HEK293 (cell line): ENCODE data around the gene RHBG.

Source experiments
- CTCF ChIA-PET: fragments of 350-600 bp; formaldehyde crosslinking; extraction: SDS; loops from one replicate; lab custom pipeline; 2021; ENCODE audit warnings: antibody characterized with exemption; lab: Yijun Ruan, JAX
- POLR2A ChIA-PET: fragments of 300-600 bp; formaldehyde crosslinking; extraction: SDS; loops from one replicate; lab custom pipeline; 2020; ENCODE audit warnings: antibody characterized with exemption, inconsistent platforms; lab: Yijun Ruan, JAX
- H3K27ac ChIP-seq: fragments of 200-500 bp; sonication (Bioruptor generic); 2 replicates; pipeline ENCODE4 v1.5.1; 2014; ENCODE audit warnings: low read depth, low read length, control low read depth, inconsistent platforms; ENCODE audit errors: extremely low read depth
- H3K36me3 ChIP-seq, 2 experiments: fragments of 200-500 bp in 1 of 2; sonication (Bioruptor generic) in 1 of 2; 1 replicate in 1 of 2; 2 replicates in 1 of 2; pipeline ENCODE4 v1.5.1; 2014 to 2017; ENCODE audit warnings: inconsistent platforms in 2 of 2, low read length in 2 of 2; ENCODE audit not compliant: control insufficient read depth in 2 of 2, insufficient read depth in 1 of 2
- H3K4me1 ChIP-seq: fragments of 200-500 bp; sonication (Bioruptor generic); 2 replicates; pipeline ENCODE4 v1.5.1; 2014; ENCODE audit warnings: mild to moderate bottlenecking, low read length, inconsistent platforms; ENCODE audit not compliant: control insufficient read depth, insufficient read depth
- H3K4me3 ChIP-seq: 2 replicates; pipeline ENCODE4 v1.5.1; 2011; ENCODE audit warnings: low read depth, mild to moderate bottlenecking, control low read depth, low read length, moderate library complexity
- H3K9me3 ChIP-seq: fragments of 200-500 bp; sonication (Bioruptor generic); 2 replicates; pipeline ENCODE4 v1.5.1; 2014; ENCODE audit warnings: low read depth, low read length, inconsistent platforms; ENCODE audit not compliant: control insufficient read depth, insufficient read depth
- GLI4 ChIP-seq: fragments of 450-650 bp; formaldehyde crosslinking; IDR thresholded peaks from 2 replicates; pipeline ENCODE4 v1.5.1; 2016; ENCODE audit warnings: missing biosample characterization, missing genetic modification characterization
- PRDM1 ChIP-seq: fragments of 450-650 bp; formaldehyde crosslinking; IDR thresholded peaks from 2 replicates; pipeline ENCODE4; 2016; ENCODE audit warnings: missing biosample characterization, missing genetic modification characterization
- SCRT1 ChIP-seq: fragments of 450-650 bp; formaldehyde crosslinking; IDR thresholded peaks from 2 replicates; pipeline ENCODE4 v1.5.1; 2016; ENCODE audit warnings: missing biosample characterization, missing genetic modification characterization, borderline replicate concordance
- SP2 ChIP-seq: fragments of 450-650 bp; formaldehyde crosslinking; IDR thresholded peaks from 2 replicates; pipeline ENCODE4 v1.5.1; 2016; ENCODE audit warnings: missing biosample characterization, missing genetic modification characterization
- ZBTB21 ChIP-seq: fragments of 450-650 bp; formaldehyde crosslinking; IDR thresholded peaks from 2 replicates; pipeline ENCODE4 v1.5.1; 2017; ENCODE audit warnings: missing biosample characterization, missing genetic modification characterization
- ZFP41 ChIP-seq: fragments of 450-650 bp; formaldehyde crosslinking; IDR thresholded peaks from 2 replicates; pipeline ENCODE4 v1.5.1; 2016; ENCODE audit warnings: missing biosample characterization, missing genetic modification characterization, borderline replicate concordance
- ZFP69B ChIP-seq: fragments of 450-650 bp; formaldehyde crosslinking; IDR thresholded peaks from 2 replicates; pipeline ENCODE4 v1.5.1; 2016; ENCODE audit warnings: missing biosample characterization, missing genetic modification characterization
- ZNF37A ChIP-seq: fragments of 450-650 bp; IDR thresholded peaks from 2 replicates; pipeline ENCODE4 v1.5.1; 2018; ENCODE audit warnings: missing biosample characterization, missing genetic modification characterization
- ZNF530 ChIP-seq: fragments of 450-650 bp; formaldehyde crosslinking; IDR thresholded peaks from 2 replicates; pipeline ENCODE4 v1.5.1; 2016; ENCODE audit warnings: low read depth, missing biosample characterization, missing genetic modification characterization
- ZNF548 ChIP-seq: fragments of 450-650 bp; formaldehyde crosslinking; IDR thresholded peaks from 2 replicates; pipeline ENCODE4 v1.5.1; 2016; ENCODE audit warnings: missing biosample characterization, missing genetic modification characterization
- ZNF571 ChIP-seq: fragments of 450-650 bp; formaldehyde crosslinking; IDR thresholded peaks from 2 replicates; pipeline ENCODE4 v1.5.0; 2017; ENCODE audit warnings: missing biosample characterization, missing genetic modification characterization
- ZNF660 ChIP-seq: fragments of 450-650 bp; IDR thresholded peaks from 2 replicates; pipeline ENCODE4 v1.5.1; 2018; ENCODE audit warnings: missing biosample characterization, mild to moderate bottlenecking, missing genetic modification characterization
- ZNF664 ChIP-seq: fragments of 450-650 bp; formaldehyde crosslinking; IDR thresholded peaks from 2 replicates; pipeline ENCODE4 v1.5.1; 2016; ENCODE audit warnings: missing biosample characterization, missing genetic modification characterization
- ZNF792 ChIP-seq: fragments of 450-650 bp; formaldehyde crosslinking; IDR thresholded peaks from 2 replicates; pipeline ENCODE4 v1.5.1; 2016; ENCODE audit warnings: missing biosample characterization, missing genetic modification characterization
- TF ChIP-seq, protein P1 (sequence below): fragments of 450-650 bp; formaldehyde crosslinking; IDR thresholded peaks from 2 replicates; pipeline ENCODE4 v1.5.1; 2016; ENCODE audit warnings: missing biosample characterization, missing genetic modification characterization
- TF ChIP-seq, protein P2 (sequence below): fragments of 450-650 bp; formaldehyde crosslinking; IDR thresholded peaks from 2 replicates; pipeline ENCODE4 v1.5.1; 2016; ENCODE audit warnings: missing biosample characterization, missing genetic modification characterization
- TF ChIP-seq, protein P3 (sequence below): fragments of 450-650 bp; formaldehyde crosslinking; IDR thresholded peaks from 2 replicates; pipeline ENCODE4 v1.5.1; 2016; ENCODE audit warnings: missing biosample characterization, missing genetic modification characterization
- TF ChIP-seq, protein P4 (sequence below): IDR thresholded peaks from 2 replicates; pipeline ENCODE4 v1.6.1; 2011; ENCODE audit warnings: mild to moderate bottlenecking, low read depth, low read length, borderline replicate concordance

The RHBG gene

DNA sequence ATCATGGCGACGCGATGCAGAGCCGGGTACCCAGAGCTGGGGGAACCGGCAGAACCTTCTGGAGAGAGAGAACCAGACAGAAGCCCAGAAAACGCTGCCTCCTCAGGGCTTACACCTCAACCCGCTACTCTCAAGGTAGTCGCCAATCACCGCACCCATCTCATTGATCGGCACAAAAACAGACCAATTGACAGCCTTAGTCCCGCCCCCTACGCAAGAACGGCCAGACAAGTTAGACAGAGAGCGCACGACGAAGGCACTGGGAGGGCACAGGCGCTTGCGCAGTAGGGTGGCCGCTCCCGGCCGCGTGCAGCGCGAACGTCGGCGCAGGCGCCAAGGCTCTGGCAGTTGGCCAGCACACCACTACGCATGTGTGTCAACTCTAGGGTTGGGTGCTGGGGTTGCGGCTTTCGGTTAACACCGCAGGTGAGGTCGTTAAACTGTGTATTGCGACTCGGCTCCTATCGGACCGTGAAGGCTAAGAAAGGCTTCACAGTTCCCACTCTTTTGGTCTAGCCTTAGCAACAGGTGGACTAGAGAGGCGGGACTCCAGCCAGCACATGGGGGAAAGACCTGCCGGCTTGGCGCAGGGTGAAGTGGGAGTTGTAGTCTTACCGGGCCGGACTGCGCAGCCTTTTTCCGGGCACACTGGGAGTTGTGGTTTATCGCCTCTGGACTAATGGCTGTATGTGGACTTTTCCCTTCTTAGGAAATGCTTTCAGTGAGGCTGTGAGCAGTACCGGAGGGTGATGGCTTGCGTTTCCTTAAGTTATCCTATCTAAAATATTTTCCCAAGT is 30.6 kb upstream of the RHBG start, which contains the start of the genes CCT3 and TSACC (continued):
- TF ChIP-seq, protein P1, sequence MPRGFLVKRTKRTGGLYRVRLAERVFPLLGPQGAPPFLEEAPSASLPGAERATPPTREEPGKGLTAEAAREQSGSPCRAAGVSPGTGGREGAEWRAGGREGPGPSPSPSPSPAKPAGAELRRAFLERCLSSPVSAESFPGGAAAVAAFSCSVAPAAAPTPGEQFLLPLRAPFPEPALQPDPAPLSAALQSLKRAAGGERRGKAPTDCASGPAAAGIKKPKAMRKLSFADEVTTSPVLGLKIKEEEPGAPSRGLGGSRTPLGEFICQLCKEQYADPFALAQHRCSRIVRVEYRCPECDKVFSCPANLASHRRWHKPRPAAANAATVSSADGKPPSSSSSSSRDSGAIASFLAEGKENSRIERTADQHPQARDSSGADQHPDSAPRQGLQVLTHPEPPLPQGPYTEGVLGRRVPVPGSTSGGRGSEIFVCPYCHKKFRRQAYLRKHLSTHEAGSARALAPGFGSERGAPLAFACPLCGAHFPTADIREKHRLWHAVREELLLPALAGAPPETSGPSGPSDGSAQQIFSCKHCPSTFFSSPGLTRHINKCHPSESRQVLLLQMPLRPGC (tag by site-specific recombination), result no peak
- TF ChIP-seq ZFP69B (tag by site-specific recombination) (0 out of 2 replicates have a peak, but pooled peaks have one; percentile 14), SP2 (tag by site-specific recombination) (peak; percentile 99), ZNF530 (tag by site-specific recombination) (no peak), ZNF37A (no peak), SCRT1 (tag by site-specific recombination) (peak; percentile 100), ZNF571 (no peak), ZNF548 (no peak), ZNF664 (tag by site-specific recombination) (peak; percentile 25; the same call in 1 of the 2 replicates)
- TF ChIP-seq, protein P2, sequence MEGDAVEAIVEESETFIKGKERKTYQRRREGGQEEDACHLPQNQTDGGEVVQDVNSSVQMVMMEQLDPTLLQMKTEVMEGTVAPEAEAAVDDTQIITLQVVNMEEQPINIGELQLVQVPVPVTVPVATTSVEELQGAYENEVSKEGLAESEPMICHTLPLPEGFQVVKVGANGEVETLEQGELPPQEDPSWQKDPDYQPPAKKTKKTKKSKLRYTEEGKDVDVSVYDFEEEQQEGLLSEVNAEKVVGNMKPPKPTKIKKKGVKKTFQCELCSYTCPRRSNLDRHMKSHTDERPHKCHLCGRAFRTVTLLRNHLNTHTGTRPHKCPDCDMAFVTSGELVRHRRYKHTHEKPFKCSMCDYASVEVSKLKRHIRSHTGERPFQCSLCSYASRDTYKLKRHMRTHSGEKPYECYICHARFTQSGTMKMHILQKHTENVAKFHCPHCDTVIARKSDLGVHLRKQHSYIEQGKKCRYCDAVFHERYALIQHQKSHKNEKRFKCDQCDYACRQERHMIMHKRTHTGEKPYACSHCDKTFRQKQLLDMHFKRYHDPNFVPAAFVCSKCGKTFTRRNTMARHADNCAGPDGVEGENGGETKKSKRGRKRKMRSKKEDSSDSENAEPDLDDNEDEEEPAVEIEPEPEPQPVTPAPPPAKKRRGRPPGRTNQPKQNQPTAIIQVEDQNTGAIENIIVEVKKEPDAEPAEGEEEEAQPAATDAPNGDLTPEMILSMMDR (tag by site-specific recombination), result no peak
- TF ChIP-seq, protein P3, sequence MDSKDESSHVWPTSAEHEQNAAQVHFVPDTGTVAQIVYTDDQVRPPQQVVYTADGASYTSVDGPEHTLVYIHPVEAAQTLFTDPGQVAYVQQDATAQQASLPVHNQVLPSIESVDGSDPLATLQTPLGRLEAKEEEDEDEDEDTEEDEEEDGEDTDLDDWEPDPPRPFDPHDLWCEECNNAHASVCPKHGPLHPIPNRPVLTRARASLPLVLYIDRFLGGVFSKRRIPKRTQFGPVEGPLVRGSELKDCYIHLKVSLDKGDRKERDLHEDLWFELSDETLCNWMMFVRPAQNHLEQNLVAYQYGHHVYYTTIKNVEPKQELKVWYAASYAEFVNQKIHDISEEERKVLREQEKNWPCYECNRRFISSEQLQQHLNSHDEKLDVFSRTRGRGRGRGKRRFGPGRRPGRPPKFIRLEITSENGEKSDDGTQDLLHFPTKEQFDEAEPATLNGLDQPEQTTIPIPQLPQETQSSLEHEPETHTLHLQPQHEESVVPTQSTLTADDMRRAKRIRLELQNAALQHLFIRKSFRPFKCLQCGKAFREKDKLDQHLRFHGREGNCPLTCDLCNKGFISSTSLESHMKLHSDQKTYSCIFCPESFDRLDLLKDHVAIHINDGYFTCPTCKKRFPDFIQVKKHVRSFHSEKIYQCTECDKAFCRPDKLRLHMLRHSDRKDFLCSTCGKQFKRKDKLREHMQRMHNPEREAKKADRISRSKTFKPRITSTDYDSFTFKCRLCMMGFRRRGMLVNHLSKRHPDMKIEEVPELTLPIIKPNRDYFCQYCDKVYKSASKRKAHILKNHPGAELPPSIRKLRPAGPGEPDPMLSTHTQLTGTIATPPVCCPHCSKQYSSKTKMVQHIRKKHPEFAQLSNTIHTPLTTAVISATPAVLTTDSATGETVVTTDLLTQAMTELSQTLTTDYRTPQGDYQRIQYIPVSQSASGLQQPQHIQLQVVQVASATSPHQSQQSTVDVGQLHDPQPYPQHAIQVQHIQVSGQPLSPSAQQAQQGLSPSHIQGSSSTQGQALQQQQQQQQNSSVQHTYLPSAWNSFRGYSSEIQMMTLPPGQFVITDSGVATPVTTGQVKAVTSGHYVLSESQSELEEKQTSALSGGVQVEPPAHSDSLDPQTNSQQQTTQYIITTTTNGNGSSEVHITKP (tag by site-specific recombination), result peak; percentile 43
- TF ChIP-seq, all 188 proteins: peak for 43

DNA sequence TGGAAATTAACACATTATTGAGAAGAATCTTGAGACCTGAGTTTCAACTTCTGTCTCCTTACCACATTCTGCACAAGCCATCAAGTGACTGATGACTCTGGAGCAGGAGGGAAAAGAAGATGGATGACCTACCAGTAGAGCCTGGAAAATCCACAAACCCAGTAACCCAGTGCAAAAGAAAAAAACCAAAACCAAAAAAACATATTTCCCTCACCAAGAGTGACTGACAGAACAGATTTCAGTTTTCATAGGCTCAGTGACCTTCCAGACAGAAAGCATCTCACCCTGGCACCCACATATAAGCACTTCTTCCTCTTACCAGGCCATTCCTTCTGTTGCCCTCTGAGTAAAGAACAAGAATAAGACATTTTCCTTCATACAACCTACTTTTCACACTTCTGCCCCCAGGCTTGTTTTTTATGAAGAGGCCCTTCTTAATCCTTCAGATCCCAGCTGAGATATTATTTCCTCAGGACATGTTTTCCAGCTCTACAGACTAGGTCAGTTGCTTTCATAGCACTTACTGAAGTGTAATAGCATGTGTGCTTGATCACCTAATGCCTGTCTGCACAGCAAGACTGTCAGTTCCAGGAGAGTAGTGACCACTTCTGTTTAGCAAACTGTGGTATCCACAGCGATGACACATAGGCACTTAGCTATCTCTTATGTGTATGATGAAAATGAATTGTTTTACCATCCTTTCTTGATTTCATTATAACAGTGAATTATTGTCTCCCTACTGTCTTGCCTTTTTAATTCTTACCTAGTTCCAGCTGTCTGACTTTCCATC is 26.6 kb upstream of the RHBG start:
- Histone ChIP-seq H3K4me3 (no peak overlapping the region), H3K9me3 (no peaks in the 10 kb centered on the region), H3K36me3 (no peaks in the 10 kb centered on the region), H3K4me1 (no peaks in the 10 kb centered on the region), H3K27ac (no peak overlapping the region)
- TF ChIP-seq GLI4 (tag by site-specific recombination), result no peak
- TF ChIP-seq ZNF660 (tag by site-specific recombination), result no peak
- no peak for TF ChIP-seq ZNF664 (tag by site-specific recombination)
- no peak for TF ChIP-seq ZNF792 (tag by site-specific recombination)
- TF ChIP-seq PRDM1 (tag by site-specific recombination), result no peak
- no peak for TF ChIP-seq ZFP41
- TF ChIP-seq ZBTB21 (tag by site-specific recombination), result no peak
- TF ChIP-seq, protein P4, sequence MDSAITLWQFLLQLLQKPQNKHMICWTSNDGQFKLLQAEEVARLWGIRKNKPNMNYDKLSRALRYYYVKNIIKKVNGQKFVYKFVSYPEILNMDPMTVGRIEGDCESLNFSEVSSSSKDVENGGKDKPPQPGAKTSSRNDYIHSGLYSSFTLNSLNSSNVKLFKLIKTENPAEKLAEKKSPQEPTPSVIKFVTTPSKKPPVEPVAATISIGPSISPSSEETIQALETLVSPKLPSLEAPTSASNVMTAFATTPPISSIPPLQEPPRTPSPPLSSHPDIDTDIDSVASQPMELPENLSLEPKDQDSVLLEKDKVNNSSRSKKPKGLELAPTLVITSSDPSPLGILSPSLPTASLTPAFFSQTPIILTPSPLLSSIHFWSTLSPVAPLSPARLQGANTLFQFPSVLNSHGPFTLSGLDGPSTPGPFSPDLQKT, result no peak
- ChIA-PET POLR2A (no interaction called here), CTCF (interaction anchor here (0.7 to 1.4 kb wide), 7 partner anchors 10 to 113 kb away, joined by 3 to 6 read pairs (median 5); no protein-coding TSS in a partner anchor)
